HPDE6-E6E7 (cell line): ENCODE measurements around the gene ASPSCR1.

Experiments used
- DNase-seq: peaks from one replicate; pipeline ENCODE4 v3.0.0; 2011; ENCODE audit warnings: missing footprints; ENCODE audit errors: extremely low spot score

ASPSCR1 gene

GRCh38 chr17:81960130-81960958, 17.1 kb upstream of the ASPSCR1 start:
- DNase-seq, result no peak

- DNase-seq, result no peak
Measured at GRCh38 chr17:81961087-81961511, 16.3 kb upstream of the ASPSCR1 start, which contains the start of gene NOTUM. TSS of gene NOTUM (minus strand) at chr17:81961187. CDS start at chr17:81960909, 278 bp downstream.

DNA sequence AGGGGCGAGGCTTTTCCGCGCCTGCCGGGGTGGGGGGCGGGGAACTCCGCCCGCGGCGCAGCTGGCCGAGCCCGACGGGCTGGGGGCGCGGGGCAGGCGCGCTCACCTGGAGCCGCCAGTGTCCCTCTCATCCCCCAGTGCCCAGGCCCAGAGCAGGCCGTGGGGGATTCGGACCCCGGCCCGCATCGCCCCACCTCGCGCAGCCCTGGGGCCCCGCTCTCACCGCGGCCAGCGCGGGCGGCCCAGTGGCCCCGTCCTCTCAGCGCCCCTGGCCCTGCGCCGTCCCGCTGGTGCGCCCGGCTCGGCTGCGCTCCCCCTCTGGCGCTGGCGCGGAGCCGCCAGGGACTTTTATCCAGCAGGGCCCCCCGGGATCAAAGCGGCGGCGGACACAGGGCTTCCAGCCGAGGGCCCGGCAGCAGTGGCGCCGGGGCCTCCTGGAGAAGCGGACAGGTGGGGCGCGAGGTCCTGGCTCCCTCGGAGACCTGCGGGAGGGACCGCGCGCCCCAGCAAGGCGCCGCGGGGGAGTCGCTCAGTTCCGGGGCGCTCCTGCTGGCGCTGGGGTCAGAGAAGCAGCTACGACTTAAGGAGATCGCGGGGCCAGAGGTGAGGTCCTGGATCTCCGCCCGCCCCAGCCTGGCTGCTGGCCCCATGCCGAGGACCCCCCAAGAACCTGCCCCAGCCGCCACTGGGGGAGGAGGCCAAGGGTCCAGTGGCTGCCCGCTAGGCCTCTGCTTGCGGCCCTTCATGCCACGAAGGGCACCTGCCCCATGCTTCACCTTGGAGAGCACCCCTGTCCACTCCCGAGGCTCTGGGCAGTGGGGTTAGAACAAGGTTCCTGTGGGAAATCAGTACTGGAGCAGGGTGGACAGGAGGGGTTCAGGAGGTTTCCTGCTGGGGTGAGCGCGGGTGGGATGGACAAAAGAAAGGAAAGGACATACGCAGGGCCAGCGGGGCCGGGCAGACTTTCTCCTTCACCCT, 15.6 kb upstream of the ASPSCR1 start:
- no peak for DNase-seq

- DNase-seq, result no peak
Measured at GRCh38 chr17:81962499-81963441, 14.7 kb upstream of the ASPSCR1 start.

DNA sequence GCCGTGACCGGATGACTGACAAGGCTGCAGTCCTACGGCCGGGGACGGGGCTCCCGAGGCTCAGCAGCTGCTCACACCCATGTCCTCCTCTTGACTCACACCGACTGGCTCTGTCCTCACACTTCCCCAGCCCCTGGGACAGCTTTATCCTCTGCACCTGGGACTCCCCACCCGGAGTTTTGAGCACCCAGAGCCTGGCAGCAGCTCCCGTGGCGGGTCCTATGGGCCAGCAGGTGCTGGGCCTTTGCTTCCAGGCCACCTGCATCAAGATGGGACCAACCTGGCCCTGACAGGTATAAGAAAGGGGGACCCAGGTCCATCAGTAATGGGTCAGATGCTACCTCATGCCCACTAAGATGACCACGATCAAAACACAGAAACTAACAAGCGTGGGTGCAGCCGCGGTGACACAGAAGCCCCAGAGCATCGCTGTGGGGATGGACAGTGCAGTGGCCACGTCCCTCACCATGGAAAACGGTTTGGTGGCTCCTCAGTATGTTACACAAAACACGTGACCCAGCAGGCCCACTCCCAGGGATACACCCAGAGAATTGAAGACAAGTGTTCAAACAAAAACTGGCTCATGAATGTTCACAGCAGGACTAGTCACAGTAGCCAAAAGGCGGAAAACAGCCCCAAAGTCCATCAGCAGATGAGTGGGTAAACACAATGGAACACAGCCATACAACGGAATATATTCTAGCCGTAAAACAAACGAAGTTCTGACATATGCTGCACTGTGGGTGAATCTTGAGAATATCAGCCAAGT, 13.2 kb upstream of the ASPSCR1 start:
- no peak for DNase-seq

GRCh38 chr17:81966343-81967243, 10.8 kb upstream of the ASPSCR1 start:
- no peak for DNase-seq

- no peak for DNase-seq
Measured at GRCh38 chr17:81967244-81967532, 10.2 kb upstream of the ASPSCR1 start.

DNA sequence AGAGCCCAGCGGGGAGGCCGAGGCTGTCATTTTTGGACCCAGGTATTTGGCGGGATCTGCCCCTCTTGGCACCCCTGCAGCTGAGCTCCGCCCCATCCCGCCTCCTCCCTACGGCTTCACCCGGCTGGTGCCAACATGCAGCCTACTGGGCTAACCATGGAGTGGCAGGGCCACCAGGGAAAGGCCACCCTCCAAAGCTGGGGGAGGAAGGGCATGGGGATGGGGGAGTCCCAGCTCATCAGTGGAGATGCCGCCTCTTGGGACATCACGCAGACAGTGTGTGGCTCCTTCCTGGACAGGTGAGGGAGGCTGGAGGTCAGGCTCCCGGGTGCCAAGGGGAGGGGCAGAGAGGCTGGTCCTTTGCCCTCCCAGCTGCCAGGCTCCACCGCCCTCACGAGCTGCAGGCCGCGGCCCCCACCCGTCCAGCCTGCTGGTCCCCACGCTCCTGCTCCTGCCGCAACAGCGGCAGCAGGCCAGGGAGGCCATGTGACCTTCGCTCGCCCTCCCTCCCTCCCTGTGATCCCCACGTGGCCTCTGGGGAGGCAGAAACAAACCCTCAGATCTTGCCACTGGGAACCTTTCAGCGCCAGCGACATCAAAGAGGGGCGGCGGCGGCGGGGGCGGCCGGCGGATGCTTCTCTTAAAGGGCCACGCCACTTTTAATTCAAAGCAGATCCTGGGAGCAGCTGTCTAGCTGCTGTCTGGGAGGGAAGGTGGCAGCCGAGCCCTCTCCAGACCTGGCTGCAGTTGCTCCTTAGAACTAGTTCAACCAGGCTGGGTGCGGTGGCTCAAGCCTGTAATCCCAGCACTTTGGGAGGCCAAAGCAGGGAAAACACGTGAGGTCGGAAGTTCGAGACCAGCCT, 9.7 kb upstream of the ASPSCR1 start:
- no peak for DNase-seq

DNA sequence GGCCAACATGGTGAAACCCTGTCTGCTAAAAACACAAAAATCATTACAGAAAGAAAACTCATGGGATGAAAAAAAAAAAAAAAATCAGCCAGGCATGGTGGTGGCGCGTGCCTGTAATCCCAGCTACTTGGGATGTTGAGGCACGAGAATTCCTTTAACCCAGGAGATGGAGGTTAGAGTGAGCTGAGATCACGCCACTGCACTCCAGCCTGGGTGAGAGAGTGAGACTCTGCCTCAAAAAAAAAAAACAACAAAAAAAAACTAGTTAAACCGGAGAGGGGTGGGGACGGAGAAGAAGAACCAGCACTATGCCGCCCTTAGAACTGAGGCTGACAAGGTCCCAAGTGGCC, 9.1 kb upstream of the ASPSCR1 start:
- DNase-seq, result no peak

GRCh38 chr17:81968850-81969812, 8.3 kb upstream of the ASPSCR1 start:
- no peak for DNase-seq

DNA sequence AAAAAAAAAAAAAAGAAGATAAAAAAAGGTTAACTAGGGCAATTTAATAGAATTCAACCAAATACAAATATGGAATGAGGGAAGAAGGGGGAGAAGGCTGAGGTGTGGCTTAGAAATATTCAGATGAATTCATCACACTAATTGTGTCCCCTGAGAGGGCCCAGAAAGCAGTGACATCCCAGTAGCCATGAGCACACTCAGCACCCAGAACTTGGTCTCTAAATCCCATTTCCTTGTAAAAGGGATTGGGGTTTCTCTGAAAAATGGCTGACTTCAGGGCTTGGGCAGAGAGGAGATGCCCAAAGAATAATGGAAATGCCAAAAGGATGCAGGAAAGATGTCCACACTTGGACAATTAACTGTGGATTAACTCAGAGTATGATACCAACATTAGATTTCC, 4.0 kb upstream of the ASPSCR1 start:
- DNase-seq, result no peak

DNA sequence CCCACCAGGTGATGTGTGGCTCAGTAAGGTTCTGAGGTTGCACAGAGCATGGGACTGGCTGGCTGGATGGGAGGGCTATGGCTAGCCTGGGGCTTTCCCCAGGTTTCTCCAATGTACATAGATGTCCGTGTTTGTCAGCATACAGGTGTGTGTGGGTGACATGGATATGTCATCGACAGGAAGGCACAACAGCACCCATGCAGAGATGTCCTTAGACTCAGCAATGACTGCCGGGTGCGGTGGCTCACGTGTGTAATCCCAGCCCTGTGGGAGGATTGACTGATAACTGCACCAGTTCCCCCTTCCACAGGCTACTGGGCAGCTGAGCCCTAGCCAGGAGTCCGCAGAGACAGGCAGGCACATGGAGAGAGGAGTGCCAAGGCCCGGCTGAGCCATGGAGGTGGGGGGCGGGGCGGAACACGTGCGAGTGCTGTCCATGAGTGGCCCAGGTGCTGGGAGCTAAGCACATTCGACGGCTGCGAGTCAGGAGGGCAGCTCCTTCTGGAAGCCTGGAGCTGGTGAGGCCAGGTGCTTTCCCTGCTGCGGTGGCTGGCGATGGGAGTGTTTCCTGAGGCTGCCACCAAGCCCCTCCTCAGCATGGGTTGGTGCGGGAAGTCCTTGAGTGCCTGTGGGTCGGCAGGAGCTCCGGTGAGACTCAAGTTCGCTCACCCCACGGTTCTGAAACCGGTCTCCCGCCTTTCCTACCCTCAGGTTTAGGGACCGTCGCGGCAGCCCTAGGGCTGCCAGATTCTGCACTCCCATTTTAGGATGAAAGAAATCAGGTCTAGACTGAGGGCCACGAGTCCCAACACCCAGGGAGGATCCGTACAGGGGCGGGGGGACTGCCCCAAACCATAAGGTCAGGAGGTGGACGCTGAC, 858 bp upstream of the ASPSCR1 start:
- DNase-seq, result no peak

DNA sequence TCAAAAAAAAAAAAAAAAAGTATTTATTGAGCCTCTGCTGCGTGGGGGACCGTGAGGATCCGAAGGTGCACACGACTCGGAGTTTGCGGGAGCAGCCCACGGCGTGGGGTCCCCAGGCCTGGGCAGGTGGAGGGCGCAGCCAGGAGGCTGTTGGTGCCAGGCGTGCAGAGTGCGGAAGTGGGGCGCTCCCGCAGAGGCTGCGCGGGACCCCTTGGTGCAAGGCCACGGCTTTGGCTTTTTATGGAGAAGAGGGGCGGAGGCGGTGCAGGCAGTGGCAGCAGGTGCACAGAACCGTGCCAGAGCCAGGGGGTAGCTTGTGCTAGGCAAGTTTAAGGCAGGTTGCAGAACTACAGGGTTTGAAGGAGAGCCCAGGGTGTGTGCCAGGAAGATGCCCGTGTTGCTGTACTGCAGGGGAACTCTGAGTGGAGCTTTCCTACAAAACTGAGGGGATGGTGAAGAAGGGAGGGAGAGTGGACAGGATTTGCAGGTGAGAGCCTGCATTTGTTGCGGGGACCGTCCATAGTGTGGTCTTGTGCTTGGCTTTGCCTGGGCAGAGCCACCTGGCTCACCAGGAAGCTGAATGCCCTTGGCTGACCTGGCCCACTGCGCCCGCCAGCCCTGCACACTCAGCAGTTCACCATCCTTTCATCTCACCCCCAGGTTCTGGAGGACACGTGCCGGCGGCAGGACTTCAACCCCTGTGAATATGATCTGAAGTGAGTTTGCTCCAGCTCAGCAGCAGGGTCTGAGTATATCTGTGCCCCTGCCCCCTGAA, 1.3 kb downstream of the ASPSCR1 start:
- DNase-seq, result no peak

DNA sequence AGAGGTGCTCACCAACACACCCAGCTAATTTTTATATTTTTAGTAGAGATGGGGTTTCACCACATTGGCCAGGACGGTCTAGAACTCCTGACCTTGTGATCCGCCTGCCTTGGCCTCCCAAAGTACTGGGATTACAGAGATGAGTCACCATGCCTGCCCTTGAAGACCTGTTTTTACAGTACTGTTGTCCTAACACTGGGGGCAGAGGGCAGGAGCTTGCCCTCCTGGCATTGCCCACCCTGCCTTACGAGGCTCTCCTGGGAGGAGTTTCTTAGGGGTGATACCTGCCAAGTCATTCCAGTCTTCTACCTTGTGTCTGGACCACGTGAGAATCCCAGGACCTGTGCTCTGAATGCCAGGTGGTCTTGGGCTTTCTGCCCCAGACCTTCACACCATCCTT, 2.7 kb downstream of the ASPSCR1 start:
- DNase-seq, result no peak

GRCh38 chr17:81980707-81981343, 3.4 kb downstream of the ASPSCR1 start:
- no peak for DNase-seq
